Lower lobe of right lung (tissue), 2 donors: ENCODE results near the gene ZFAND3. TPM values are rescaled to one million over a fixed set of nuclear protein-coding genes. Genes with fewer than 3 reads are reported as not detected.

Experiments
- ATAC-seq, 2 donors: fragments of 200-7000 bp; cut with Tn5 transposase; one replicate each; pipeline ENCODE4 v1.9.1; 2020 to 2022; ENCODE audit warnings: mild to moderate bottlenecking in 2 of 2, moderate library complexity in 2 of 2
- DNase-seq: peaks from one replicate; pipeline ENCODE4 v3.0.0-alpha.2; 2020
- H3K27ac ChIP-seq: fragments of 200-600 bp; one replicate; pipeline ENCODE4 v1.8.0; 2022
- H3K27me3 ChIP-seq: fragments of 200-600 bp; one replicate; pipeline ENCODE4 v1.8.0; 2022; ENCODE audit warnings: low read depth
- H3K36me3 ChIP-seq: fragments of 200-600 bp; one replicate; pipeline ENCODE4 v1.8.0; 2022; ENCODE audit warnings: mild to moderate bottlenecking
- H3K4me1 ChIP-seq: fragments of 200-600 bp; one replicate; pipeline ENCODE4 v1.8.0; 2022
- H3K4me3 ChIP-seq: fragments of 200-600 bp; one replicate; pipeline ENCODE4 v1.8.0; 2022; ENCODE audit warnings: mild to moderate bottlenecking
- H3K9me3 ChIP-seq: fragments of 200-600 bp; one replicate; pipeline ENCODE4 v1.8.0; 2022
- CTCF ChIP-seq: fragments of 200-600 bp; IDR thresholded peaks from one replicate; pipeline ENCODE4 v1.8.0; 2022; ENCODE audit warnings: antibody characterized with exemption, mild to moderate bottlenecking
- intact Hi-C: fragments of 100-400 bp; cut with DNase I; formaldehyde crosslinking; loops from one replicate; pipeline ENCODE4 v1.11.0; 2022
- total RNA-seq: library from RNA; stranded (reverse); fragmentation: NEBNext Ultra II Directional; extraction: Animal tissue kit (Norgen Biotek cat#: 25700); gene quantifications from one replicate; pipeline ENCODE4 v1.2.1, GENCODE V29; 2021
- donor health status: DM: no; HTN: yes; CAD: no; lungs with severe emphysema.

Gene ZFAND3
- total RNA-seq, 1 donor from 2014 or later = 83.3 TPM

GRCh38 chr6:37807656-37808055 lies 11.9 kb upstream of the ZFAND3 start:
- Histone ChIP-seq H3K4me3 (no peak overlapping the region), H3K9me3 (no peaks in the 10 kb centered on the region), H3K4me1 (peaks cover 6% of the 10 kb centered on the region), H3K27ac (no peak overlapping the region), H3K36me3 (no peaks in the 10 kb centered on the region), H3K27me3 (no peaks in the 10 kb centered on the region)
- intact Hi-C loops = no loop called here
- ATAC-seq (no peak), DNase-seq (no peak)
- no peak for TF ChIP-seq CTCF

GRCh38 chr6:37809197-37809543 lies 10.4 kb upstream of the ZFAND3 start:
- Histone ChIP-seq H3K4me3 (no peak overlapping the region), H3K4me1 (peaks cover 6% of the 10 kb centered on the region), H3K36me3 (no peaks in the 10 kb centered on the region), H3K27me3 (no peaks in the 10 kb centered on the region), H3K9me3 (no peaks in the 10 kb centered on the region), H3K27ac (no peak overlapping the region)
- ATAC-seq = no peak
- DNase-seq = no peak
- TF ChIP-seq CTCF = no peak
- intact Hi-C loops = no loop called here

- H3K27me3 ChIP-seq = no peaks in the 10 kb centered on the region
- H3K4me1 ChIP-seq = peaks cover 2% of the 10 kb centered on the region
- no peak overlapping the region for H3K27ac ChIP-seq
- H3K4me3 ChIP-seq = no peak overlapping the region
- no peak for TF ChIP-seq CTCF
- H3K36me3 ChIP-seq = no peaks in the 10 kb centered on the region
- ATAC-seq (peak; percentile 70 to 83), DNase-seq (no peak)
- no peaks in the 10 kb centered on the region for H3K9me3 ChIP-seq
- intact Hi-C loops = no loop called here
Observed at GRCh38 chr6:37812841-37813240, 6.7 kb upstream of the ZFAND3 start.

GRCh38 chr6:37814374-37814773 lies 5.2 kb upstream of the ZFAND3 start:
- TF ChIP-seq CTCF = no peak
- Histone ChIP-seq H3K27ac (no peak overlapping the region), H3K9me3 (no peaks in the 10 kb centered on the region), H3K4me1 (peaks cover 7% of the 10 kb centered on the region), H3K4me3 (no peak overlapping the region), H3K27me3 (no peaks in the 10 kb centered on the region), H3K36me3 (no peaks in the 10 kb centered on the region)
- no peak for DNase-seq
- intact Hi-C loops = no loop called here
- ATAC-seq = no peak

- no peak for TF ChIP-seq CTCF
- ATAC-seq = no peak
- H3K27me3 ChIP-seq = no peaks in the 10 kb centered on the region
- no peak overlapping the region for H3K27ac ChIP-seq
- H3K4me3 ChIP-seq = no peak overlapping the region
- no peaks in the 10 kb centered on the region for H3K9me3 ChIP-seq
- H3K4me1 ChIP-seq = peaks cover 21% of the 10 kb centered on the region
- no peak for DNase-seq
- H3K36me3 ChIP-seq = no peaks in the 10 kb centered on the region
- intact Hi-C loops = no loop called here
Observed at GRCh38 chr6:37816599-37817375, 2.7 kb upstream of the ZFAND3 start.
